Liver (tissue), 9 donors: Measurements from ENCODE around the gene BBS7. TPM values are rescaled to one million over a fixed set of nuclear protein-coding genes. Genes with fewer than 3 reads are reported as not detected.

Experiments
- DNase-seq: peaks from one replicate; pipeline ENCODE4 v3.0.0-alpha.2; 2017; ENCODE audit warnings: low spot score
- H3K27ac ChIP-seq, 2 donors: one replicate each; pipeline ENCODE4 v1.7.0; 2013; ENCODE audit warnings: inconsistent platforms in 2 of 2, low read length in 2 of 2, control low read depth in 1 of 2, low read depth in 1 of 2, mild to moderate bottlenecking in 1 of 2
- H3K27me3 ChIP-seq, 4 donors: one replicate each; pipeline versions ENCODE4 v1.6.1 to v1.7.0; 2013; ENCODE audit warnings: low read length in 3 of 4, inconsistent platforms in 1 of 4, mild to moderate bottlenecking in 1 of 4, moderate library complexity in 1 of 4; ENCODE audit not compliant: control insufficient read depth in 4 of 4, insufficient read depth in 4 of 4
- H3K36me3 ChIP-seq, 4 donors: one replicate each; pipeline versions ENCODE4 v1.6.1 to v1.7.0; 2013; ENCODE audit warnings: low read length in 3 of 4, mild to moderate bottlenecking in 3 of 4, low read depth in 1 of 4, moderate library complexity in 1 of 4; ENCODE audit not compliant: control insufficient read depth in 4 of 4, insufficient read depth in 3 of 4
- H3K4me1 ChIP-seq, 4 donors: one replicate each; pipeline versions ENCODE4 v1.6.1 to v1.7.0; 2013; ENCODE audit warnings: low read length in 3 of 4, mild to moderate bottlenecking in 3 of 4, moderate library complexity in 1 of 4; ENCODE audit not compliant: control insufficient read depth in 4 of 4, insufficient read depth in 4 of 4
- H3K4me3 ChIP-seq, 3 donors: one replicate each; pipeline versions ENCODE4 v1.6.1 to v1.7.0; 2013; ENCODE audit warnings: low read length in 3 of 3, control low read depth in 1 of 3, low read depth in 1 of 3, mild to moderate bottlenecking in 1 of 3
- H3K9ac ChIP-seq, 2 donors: one replicate each; pipeline ENCODE4 v1.7.0; 2013; ENCODE audit warnings: low read length in 2 of 2, mild to moderate bottlenecking in 2 of 2, moderate library complexity in 2 of 2, control low read depth in 1 of 2, low read depth in 1 of 2
- H3K9me3 ChIP-seq, 4 donors: one replicate each; pipeline versions ENCODE4 v1.6.1 to v1.7.0; 2013; ENCODE audit warnings: low read length in 3 of 4; ENCODE audit not compliant: control insufficient read depth in 4 of 4
- ATF3 ChIP-seq: IDR thresholded peaks from 2 replicates; pipeline ENCODE4 v1.6.1; 2016; ENCODE audit warnings: antibody characterized with exemption
- CTCF ChIP-seq: fragments of 150-350 bp; IDR thresholded peaks from 2 replicates; pipeline ENCODE4 v1.5.1; 2017; ENCODE audit warnings: improper control_type of control experiment, low read depth, low read length; ENCODE audit not compliant: missing input control
- EGR1 ChIP-seq, 2 donors: IDR thresholded peaks; 2 replicates each; pipeline ENCODE4 v1.6.1; 2016 to 2018; ENCODE audit warnings: antibody characterized with exemption in 2 of 2, low read depth in 2 of 2
- FOXA1 ChIP-seq: IDR thresholded peaks from 2 replicates; pipeline ENCODE4 v1.6.1; 2016; ENCODE audit warnings: antibody characterized with exemption
- FOXA2 ChIP-seq: IDR thresholded peaks from 2 replicates; pipeline ENCODE4 v1.6.1; 2016; ENCODE audit warnings: antibody characterized with exemption
- GABPA ChIP-seq, 2 donors: IDR thresholded peaks in 1 of 2; conservative IDR thresholded peaks in 1 of 2; 2 replicates each; pipeline ENCODE4 v1.6.1; 2016; ENCODE audit warnings: antibody characterized with exemption in 2 of 2, mild to moderate bottlenecking in 1 of 2, moderate library complexity in 1 of 2
- HNF4A ChIP-seq, 2 donors: conservative IDR thresholded peaks; 2 replicates each; pipeline ENCODE4 v1.6.1; 2016; ENCODE audit warnings: antibody characterized with exemption in 2 of 2, mild to moderate bottlenecking in 2 of 2
- HNF4G ChIP-seq: IDR thresholded peaks from 2 replicates; pipeline ENCODE4 v1.6.1; 2016; ENCODE audit warnings: antibody characterized with exemption
- JUND ChIP-seq, 2 donors: IDR thresholded peaks; 2 replicates each; pipeline ENCODE4 v1.6.1; 2016; ENCODE audit warnings: antibody characterized with exemption in 2 of 2
- MAX ChIP-seq: IDR thresholded peaks from 2 replicates; pipeline ENCODE4 v1.6.1; 2016; ENCODE audit warnings: antibody characterized with exemption
- NR2F2 ChIP-seq: IDR thresholded peaks from 2 replicates; pipeline ENCODE4 v1.6.1; 2016; ENCODE audit warnings: antibody characterized with exemption
- RAD21 ChIP-seq, 2 donors: IDR thresholded peaks; 2 replicates each; pipeline ENCODE4 v1.6.1; 2016; ENCODE audit warnings: antibody characterized with exemption in 2 of 2, mild to moderate bottlenecking in 2 of 2
- REST ChIP-seq: IDR thresholded peaks from 2 replicates; pipeline ENCODE4 v1.6.1; 2016; ENCODE audit warnings: antibody characterized with exemption, mild to moderate bottlenecking
- RXRA ChIP-seq, 2 donors: IDR thresholded peaks; 2 replicates each; pipeline ENCODE4 v1.6.1; 2017 to 2018; ENCODE audit warnings: antibody characterized with exemption in 2 of 2, mild to moderate bottlenecking in 1 of 2
- SP1 ChIP-seq: IDR thresholded peaks from 2 replicates; pipeline ENCODE4 v1.6.1; 2018; ENCODE audit warnings: antibody characterized with exemption, mild to moderate bottlenecking
- TAF1 ChIP-seq: conservative IDR thresholded peaks from 2 replicates; pipeline ENCODE4 v1.6.1; 2016; ENCODE audit warnings: antibody characterized with exemption, mild to moderate bottlenecking
- YY1 ChIP-seq: IDR thresholded peaks from 2 replicates; pipeline ENCODE4 v1.6.1; 2016; ENCODE audit warnings: antibody characterized with exemption, mild to moderate bottlenecking
- ZBTB33 ChIP-seq: IDR thresholded peaks from 2 replicates; pipeline ENCODE4 v1.6.1; 2016; ENCODE audit warnings: antibody characterized with exemption
- WGBS: extraction: QIAGEN DNeasy Blood & Tissue Kit; methylation state at CpG from one replicate; pipeline ENCODE4 v1.1.7; 2013; 5-methylcytosine and 5-hydroxymethylcytosine counted together
- polyA plus RNA-seq, 2 donors: library from polyadenylated mRNA; stranded (reverse) in 1 of 2; unstranded in 1 of 2; fragments of 200-250 nt in 1 of 2; fragments of >200 nt in 1 of 2; fragmentation: Nextera tagmentation in 1 of 2; extraction: Ambion mirVana in 1 of 2; gene quantifications; one replicate each; pipeline versions ENCODE4 v1.2.1 to v1.2.3, GENCODE V29; 2013 to 2015
- total RNA-seq, 2 donors: library from RNA; depleted of rRNA; stranded (reverse); fragments of >200 nt; gene quantifications; one replicate each; pipeline ENCODE4 v1.2.3, GENCODE V29; 2014
- donor health status: healthy.
- donor health status: healthy.
- donor health status: healthy.
- donor health status: healthy.
- donor health status: healthy.

Gene BBS7
- total RNA-seq (1 to 10 TPM; 4.2 to 8.4 TPM), polyA plus RNA-seq (1 to 10 TPM; 1.8 to 1.9 TPM)

- WGBS = under 1% methylated on average over 58 of the region's 58 CpGs
- Histone ChIP-seq H3K9ac (peak within 1 kb of the TSS; percentile 52 to 60), H3K4me3 (peak within 1 kb of the TSS; percentile 66 to 88 (median 83)), H3K27ac (peak within 1 kb of the TSS; percentile 63 to 77), H3K9me3 (no peaks in the 10 kb centered on the region), H3K27me3 (no peaks in the 10 kb centered on the region), H3K4me1 (peaks cover 0 to 7% (median 3%) of the 10 kb centered on the region in 4 donors), H3K36me3 (peaks cover 0 to 2% (median 0%) of the 10 kb centered on the region in 4 donors)
- TF ChIP-seq ZBTB33 (no peak), MAX (no peak), CTCF (no peak), JUND (IDR thresholded peaks at IDR 0.05) (peak; percentile 14 to 15), HNF4A (conservative IDR thresholded peaks at IDR 0.05) (no peak), TAF1 (no peak), ATF3 (no peak), RXRA (IDR thresholded peaks at IDR 0.05) (no peak), HNF4G (no peak), REST (peak; percentile 13), SP1 (peak; percentile 37), FOXA2 (no peak), NR2F2 (no peak), FOXA1 (no peak), EGR1 (IDR thresholded peaks at IDR 0.05; ENCODE audit: low read depth in 2 of 2) (no peak), GABPA (IDR thresholded peaks at IDR 0.05 in 1 of 2, conservative IDR thresholded peaks at IDR 0.05 in 1 of 2) (no peak), YY1 (peak; percentile 40), RAD21 (IDR thresholded peaks at IDR 0.05) (peak in 1 of 2 donors; percentile 3)
- peak; percentile 99 for DNase-seq
These were observed at the start of gene BBS7 for GRCh38 chr4:121869841-121870822. Gene BBS7, minus strand, starts transcription at chr4:121870474. Its CDS starts 161 bp downstream, at chr4:121870313.
